NOMO-1 treated with DMSO at 0.1 percent for 48 hours (cell line): ENCODE measurements around the gene PTPRD.
"Not testable (repeated sequence)": the region's sequence is repeated elsewhere in the genome, so short reads cannot be mapped to it uniquely, and the experiment has no call there.

Experiments used
- DNase-seq: peaks from one replicate; lab custom pipeline; 2025; ENCODE audit not compliant: unreplicated experiment; lab: John Stamatoyannopoulos, UW

The PTPRD gene

DNA sequence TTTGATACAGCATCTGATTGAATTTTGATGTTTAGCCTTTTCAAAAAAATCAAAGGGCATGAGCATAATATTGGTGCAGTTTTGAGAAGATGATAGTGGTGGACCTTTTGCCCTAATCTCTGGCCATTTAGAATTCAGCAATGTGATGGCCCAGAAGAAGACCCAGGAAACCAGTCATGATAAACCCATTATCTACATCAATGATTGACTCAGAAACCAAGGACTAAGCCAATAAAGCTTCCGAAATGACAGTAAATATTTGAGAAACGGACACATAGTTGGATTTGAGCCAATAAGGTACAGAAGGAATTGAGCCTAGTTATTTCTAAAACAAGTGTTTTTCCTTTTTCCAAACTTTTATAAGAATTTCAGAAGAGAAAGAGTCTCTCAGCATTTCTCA, 1654.4 kb downstream of the PTPRD start:
- no peak for DNase-seq

DNA sequence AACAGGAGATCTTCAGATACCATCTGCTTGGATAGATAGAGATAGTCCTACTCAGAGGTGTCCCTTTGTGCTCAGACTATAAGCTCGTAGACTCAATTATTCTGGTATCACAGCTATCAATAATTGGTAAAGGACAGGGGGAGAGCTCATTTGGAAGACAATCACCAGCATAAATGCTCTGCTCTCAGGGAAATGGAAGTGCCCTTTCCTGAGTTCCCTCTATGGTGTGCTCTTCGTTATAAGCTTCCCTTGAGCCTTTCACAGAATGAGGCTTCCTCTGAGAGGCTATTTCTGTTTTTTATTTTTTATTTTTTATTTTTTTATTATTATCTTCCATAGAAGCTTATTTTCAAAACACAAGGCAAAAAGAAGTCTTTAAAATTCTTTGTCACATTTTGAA, 1657.5 kb downstream of the PTPRD start:
- DNase-seq, result no peak

DNA sequence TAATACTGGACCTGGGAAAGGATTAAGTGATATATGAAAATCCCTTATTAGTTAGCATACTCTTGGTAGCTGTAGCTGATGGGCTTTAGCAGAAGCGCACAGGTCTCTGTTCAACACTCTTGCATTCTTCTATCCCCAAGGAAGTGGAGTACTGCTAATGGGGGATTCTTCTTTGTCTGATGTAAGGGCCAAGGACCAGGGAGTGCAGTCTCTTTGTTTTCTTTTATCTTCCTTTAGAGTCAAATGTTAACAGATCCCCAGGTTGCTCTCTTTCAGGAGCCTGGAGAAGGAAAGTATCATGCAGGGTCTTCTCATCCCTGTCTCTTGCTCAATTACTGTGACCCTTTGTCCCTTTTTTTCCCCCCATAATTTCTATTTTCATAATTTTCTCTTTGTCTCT, 1666.3 kb downstream of the PTPRD start:
- DNase-seq, result no peak

DNA sequence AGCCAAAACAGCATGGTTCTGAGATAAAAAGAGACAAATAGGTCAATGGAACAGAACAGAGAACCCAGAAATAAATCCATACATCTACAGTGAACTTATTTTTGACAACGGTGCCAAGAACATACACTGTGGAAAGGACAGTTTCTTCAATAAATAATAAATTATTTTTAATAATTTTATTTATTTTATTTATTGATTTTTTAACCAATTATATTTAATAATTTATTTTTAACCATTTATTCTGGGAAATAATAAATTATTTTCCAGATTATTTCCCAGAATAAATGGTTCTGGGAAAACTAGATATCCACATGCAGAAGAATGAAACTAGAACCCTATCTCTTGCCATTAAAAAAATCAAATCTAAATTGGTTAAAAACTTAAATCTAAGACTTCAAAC, 1669.4 kb downstream of the PTPRD start:
- no peak for DNase-seq

DNA sequence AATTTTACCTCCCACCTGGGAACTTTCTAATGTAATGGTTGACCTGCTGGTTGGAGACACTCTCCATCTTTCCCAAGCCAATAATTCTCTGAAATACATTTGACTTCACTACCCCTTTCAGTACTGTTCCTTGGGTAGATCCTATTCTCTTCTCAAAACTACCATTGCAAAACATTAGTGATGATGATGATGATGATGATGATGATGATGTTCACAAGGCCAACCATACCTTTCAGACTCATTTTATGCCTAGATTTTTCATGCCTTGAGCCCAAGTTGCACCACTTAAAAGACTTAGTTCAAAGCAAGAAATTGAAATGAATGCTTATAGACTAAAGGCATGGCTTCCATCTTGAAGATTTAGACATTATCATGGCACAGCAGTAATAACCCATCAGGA, 1672.2 kb downstream of the PTPRD start:
- DNase-seq, result no peak

DNA sequence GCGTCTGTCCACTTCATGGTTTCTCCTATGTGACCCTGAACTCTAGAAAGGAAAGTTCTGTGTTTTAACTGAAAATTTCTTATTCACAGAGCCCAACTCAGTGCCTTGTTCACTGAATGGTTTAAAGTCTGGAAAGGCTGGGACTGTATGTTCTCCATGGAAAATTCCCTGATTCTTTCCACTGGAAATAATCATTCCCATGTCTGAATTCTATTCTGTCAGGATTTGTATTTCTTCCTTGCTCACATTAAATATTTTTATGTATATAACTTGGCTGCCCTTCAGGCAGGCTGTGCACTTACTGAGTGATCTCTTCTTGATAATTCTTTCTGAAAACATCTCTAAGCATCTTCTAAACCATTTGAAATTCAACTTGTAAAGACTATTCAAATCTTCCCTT, 1686.3 kb downstream of the PTPRD start:
- no peak for DNase-seq

DNA sequence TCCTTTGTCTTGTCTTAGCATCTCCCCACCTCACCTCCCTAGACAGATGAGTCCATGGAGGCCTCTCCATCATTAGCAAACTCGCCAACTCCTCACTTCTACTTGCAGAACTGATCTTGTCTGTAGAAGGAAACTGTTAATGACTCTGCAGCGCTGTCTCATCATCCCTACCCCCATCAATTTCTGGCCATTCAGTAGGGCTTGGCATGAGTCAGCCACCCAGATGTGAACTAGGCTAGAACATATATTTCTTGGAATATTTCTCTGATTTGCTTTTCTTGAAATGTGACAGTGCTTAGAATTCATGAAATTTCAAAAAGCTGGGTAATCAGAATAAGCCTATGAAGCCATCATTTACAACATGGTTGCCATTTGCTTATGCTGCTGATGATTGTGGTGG, 1688.2 kb downstream of the PTPRD start:
- DNase-seq, result no peak

DNA sequence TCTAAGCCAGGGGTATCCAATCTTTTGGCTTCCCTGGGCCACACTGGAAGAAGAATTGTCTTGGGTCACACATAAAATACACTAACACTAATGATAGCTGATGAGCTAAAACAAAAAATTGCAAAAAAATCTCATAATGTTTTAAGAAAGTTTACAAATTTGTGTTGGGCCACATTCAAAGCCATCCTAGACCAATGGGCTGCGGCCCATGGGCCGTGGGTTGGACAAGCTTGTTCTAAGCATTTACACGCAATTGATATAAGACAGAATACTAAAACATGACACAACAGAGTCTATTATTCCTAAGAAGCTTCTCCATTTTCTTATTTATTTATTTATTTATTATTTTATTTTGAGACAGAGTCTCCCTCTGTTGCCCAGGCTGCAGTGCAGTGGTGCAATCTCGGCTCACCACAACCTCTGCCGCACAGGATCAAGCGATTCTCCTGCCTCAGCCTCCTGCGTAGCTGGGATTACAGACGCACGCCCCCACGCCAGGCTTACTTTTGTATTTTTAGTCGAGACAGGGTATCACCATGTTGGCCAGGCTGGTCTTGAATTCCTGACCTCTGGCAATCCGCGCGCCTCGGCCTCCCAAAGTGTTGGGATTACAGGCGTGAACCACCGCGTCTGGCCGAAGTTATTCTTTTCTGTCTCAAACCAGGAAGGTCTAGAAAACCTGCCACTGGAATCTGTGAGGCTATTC, 1692.2 kb downstream of the PTPRD start:
- not testable (repeated sequence) for DNase-seq

DNA sequence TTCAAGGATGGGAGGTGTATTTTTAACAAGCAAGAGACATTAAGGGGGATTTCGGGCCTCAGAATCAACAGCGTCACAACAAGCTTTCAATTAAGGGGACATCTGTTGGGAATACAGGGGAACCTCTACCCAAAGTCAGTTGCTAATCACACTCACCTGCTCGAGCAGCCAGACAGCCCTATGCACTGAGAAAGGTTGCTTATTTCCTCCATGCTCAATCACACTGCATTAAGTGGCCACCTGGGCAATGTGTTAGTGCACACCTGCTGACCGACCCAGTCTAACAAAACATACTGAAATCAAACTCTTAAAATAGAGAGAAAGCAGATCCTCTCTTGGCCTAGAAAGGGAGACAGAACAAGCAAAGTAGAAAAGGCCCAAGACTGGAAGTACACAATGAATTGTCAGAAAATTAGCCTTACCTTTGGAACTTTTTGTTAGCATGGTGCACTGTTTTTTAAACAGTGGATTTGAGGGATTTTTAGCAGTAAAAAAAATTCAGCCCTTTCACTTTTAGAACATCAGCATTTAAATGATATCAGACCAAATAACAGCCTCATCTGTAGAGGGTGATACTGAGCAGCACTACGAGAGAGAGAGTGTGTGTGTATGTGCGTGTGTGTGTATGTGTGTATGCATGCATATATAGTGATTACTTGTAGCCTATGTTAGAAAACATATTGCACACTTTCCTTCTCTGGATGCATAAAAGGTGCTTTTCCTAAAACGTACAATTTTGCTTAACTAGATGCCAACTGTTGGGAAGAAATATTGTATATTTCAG, 1694.7 kb downstream of the PTPRD start:
- DNase-seq, result no peak

DNA sequence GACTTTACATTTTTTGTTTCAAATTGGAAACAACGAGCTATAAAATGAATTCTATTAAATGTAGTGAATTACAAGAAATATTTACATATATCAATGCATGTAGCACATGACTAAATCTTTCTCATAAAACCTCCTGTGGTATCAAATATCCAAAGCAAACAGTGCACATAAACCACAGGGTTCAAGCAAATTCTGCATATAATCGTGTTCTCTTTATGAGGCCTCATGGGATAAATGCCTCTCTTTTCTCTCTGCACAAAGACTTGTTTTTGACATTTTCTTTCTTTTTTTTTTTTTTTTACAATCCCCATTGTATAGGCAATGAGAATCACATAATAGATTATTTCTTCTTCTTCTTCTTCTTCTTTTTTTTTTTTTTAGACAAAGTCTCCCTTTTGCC, 1696.0 kb downstream of the PTPRD start:
- no peak for DNase-seq

DNA sequence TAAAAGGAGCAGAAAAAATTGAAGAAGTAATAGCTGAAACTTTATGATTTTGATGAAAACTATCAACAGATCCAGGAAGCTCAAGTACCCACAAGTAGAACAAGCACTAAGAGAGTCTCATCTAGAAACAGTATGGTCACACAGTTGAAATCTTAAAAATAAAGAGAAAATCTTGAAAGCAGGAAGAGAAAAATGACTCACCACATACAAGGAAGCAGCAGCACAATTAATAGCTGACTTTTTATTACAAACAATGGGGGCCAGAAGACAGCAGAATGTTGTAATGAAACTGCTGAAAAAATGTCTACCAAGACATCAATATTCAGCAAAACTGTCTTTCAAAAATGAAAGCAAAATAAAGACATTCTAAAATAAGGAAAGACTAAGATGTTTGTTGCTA, 1704.9 kb downstream of the PTPRD start:
- DNase-seq, result no peak

DNA sequence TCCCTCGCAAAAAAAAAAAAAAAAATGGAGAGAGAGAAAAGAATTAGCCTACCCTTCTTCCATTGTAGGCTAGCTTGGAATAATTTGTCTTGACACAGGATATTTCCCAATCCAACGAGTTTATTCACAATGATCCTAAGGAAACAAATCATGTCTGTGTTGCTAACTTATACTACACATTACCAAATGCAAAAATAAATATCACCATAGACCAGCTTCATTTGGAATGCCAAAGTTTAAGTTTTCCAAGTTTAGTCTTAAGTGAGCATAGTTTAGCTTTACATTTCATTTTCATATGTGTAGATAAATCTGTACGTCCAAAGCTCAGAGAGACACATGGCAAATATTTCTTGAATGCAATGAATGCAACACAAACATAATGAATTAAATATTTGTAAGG, 1707.1 kb downstream of the PTPRD start:
- no peak for DNase-seq

DNA sequence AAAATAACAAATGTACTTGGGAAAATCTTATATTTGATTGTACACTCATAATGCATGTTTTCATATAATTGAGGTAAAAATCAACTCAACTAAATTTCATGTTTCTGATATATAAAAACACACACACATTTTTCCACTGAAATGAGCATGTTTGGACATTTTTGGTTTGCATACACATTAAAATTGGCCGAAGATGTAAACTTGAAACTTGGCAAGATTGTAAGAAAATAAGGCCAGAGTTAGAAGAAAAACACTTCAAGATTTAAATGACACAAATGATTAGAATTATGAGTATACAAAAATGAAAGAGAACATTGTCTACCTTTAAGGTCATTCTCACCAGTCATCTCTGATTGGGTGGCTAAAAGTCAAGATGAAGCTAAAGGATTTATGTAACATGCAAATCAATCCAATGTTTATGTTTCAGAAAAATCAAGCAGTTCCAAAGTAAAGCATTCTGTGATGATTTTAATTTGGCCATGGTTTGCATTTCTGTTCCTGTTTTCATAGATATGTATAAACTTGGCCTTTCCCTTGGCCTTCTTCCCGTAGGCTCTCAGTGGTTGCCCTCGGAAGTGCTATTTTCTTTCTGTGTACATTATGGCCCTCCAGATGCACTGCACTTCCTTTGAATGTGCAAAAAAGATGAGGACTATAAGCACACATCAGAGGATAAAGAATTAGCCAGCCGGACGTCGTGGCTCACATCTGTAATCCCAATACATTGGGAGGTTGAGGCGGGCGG, 1707.9 kb downstream of the PTPRD start:
- DNase-seq, result no peak

DNA sequence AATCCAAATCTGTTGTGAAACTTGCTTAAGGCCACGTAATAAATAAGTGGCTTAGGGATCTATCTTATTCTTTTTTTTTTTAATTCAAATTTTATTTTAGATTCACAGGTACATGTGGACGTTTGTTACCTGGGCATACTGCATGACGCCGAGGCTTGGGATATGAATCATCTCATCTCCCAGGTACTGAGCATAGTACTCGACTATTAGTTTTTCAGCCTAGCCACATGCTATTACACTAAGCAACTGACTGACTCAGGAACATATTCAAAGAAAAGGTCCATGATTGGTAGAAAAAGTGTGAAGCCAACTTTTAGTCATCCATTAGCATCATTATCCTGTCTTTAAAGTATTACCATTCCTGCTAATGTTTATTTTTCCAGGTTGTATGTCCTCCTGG, 1709.7 kb downstream of the PTPRD start:
- DNase-seq, result no peak

DNA sequence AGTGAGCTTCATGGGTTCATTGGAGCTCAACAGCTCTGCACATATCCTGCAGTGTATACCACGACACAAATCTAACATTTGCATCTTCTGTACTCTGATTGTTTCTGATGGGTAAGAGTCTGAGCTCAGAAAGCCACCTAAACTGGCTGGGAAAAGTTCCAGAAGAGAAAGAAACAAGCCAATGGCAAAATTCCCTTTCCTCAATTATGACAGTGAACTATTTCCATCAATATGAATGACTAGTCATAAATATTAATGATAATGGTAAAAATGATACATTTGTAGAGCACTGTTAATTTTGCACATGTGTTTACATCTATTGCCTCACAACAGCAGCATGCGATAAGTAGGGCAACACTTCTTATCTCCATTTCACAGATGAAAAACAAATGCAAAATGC, 1711.7 kb downstream of the PTPRD start:
- DNase-seq, result no peak

DNA sequence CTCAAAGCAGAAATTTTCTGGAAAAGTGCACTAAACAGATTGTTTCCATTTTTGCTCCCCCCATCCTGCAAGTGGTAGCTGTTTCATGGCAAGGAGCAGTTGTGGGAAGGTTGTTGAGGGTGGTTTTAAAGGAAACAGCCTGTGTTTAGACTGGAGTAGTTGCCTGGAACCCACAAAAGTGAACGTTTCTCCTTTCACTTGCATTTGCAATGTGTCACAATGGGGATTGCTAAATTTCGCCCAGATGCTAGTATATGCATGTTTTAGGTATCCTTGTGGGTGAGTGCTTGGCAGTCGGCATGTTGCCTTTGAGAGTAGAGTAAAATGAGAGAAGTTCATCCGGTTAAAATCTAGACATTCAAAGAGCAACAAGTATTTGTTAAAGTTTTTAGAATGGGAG, 1713.3 kb downstream of the PTPRD start:
- DNase-seq, result no peak

DNA sequence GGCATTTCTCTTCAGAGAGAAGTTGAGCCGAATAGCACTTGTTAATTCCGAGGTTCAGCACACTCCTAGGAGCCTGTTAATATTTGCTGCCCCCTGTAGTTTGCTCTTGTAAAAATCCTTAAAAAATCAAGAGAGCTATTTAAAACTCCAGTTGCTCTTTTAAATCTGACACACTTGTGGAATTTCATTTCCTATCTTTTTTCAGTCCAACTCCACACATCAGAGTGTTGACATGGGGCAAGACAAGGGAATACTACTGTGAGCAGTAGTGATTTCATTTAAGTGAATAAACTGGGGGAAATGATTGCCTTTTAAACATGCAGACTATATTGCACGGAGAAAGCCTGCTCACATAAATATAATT, 1717.0 kb downstream of the PTPRD start:
- DNase-seq, result no peak

DNA sequence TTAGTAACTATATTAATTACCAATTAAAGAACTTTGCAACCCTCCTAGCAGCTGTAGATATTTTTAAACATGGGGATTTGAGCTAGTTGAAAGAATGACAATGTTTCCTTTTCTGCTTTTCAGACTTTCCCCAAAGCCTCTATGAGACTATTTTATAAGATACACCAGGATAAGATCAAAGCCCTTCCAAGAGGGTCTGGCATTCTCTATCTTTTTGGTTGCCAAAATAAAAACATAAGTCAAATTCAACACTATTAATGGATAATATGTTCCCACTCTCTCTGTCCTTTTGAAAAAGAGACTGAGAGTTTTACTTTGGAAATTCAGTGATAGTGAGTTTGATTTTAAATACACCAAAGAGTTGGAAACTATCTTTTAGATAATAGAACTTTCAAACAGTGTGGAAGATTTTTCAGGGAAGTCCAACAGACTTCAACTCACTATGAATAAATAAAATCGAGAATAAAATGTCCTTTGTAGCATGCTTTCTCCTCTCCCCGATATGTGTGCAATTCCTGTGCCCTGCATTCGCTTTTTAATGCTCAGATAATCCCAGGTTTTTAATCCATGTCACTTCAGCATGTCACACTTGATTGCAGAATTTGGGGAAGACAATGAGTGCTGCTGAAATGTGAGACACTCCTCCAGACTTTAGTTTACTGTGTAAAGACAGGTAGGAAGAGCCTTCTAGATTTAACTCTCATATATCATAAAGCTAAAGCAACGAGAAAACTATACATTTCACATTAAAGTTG, 1717.5 kb downstream of the PTPRD start:
- no peak for DNase-seq

DNA sequence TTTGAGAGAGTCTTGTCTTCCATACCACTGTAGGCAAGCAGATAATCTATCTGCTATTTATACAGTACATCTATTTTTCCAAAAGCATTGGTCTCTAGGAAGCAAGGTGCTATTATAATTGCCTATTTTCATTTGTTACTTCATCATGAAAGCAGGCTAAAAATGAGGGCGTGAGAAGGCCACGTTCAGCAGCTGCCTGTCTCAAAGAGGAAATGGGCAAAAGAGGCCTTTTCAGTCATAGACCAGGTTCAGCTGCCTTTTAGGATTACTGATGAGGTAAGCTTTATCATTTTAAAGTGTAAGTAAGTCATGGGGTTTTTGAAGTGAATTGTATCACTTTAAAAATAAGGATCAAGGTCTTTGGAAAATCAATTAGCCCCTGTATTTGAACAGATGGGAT, 1722.1 kb downstream of the PTPRD start:
- no peak for DNase-seq

DNA sequence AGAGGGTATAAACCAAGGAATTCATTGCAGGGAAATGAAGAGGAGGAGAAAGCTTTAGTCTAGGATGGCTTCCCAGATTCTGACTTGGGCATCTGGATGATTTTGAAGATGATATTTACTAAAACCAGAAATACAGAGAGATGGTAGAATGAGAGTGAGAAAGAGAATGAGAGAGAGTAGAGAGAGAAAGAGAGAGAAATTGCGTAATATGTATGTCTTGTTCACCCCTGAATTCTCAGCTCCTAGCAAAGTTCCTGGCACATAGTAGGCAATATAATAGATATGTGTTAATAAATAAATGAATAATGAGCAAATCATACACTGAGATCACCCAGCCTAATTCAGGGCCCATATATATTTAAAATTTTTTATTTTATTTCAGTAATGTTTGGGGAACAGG, 1723.7 kb downstream of the PTPRD start:
- no peak for DNase-seq

DNA sequence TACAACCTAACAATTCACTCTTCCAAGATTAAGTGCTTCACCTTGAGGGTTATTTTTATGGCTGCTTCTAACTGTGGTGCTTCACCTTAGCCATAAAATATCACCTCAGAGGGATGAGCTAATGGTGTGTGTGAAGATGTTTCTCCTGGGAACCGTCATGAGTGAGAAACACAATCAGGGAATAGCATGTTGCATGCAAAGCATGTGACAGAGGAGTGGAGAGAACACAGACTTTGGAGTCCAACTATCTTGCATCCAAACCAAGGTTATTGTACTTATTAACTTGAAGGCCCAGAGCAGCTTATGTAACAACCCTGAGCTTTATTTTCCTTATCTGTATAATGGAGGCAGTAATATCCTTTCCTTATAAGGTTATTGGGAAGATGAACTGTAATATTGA, 1724.2 kb downstream of the PTPRD start:
- no peak for DNase-seq
